Measurements from ENCODE around the gene FBXO48. TPM values are rescaled to one million over a fixed set of nuclear protein-coding genes. Genes with fewer than 3 reads are reported as not detected.

FBXO48 gene
- total RNA-seq, 2 experiments from 2014 or later = 0.44 to 0.50 TPM

GRCh38 chr2:68458981-68459380 lies 8.1 kb downstream of the FBXO48 start:
- Mint-ChIP-seq H3K9me3 (no peaks in the 10 kb centered on the region), H3K4me1 (ENCODE audit: low read depth) (peaks cover 6% of the 10 kb centered on the region), H3K27ac (no peak overlapping the region), H3K4me3 (no peak overlapping the region), H3K36me3 (ENCODE audit: low read depth) (peaks cover 4% of the 10 kb centered on the region), H3K27me3 (no peaks in the 10 kb centered on the region)
- no peaks in the 10 kb centered on the region for H3K4me1 ChIP-seq (ENCODE audit: insufficient read depth, low read length)
- TF ChIP-seq CTCF (IDR thresholded peaks at IDR 0.05) = no peak
- H3K9me3 ChIP-seq (ENCODE audit: control insufficient read depth in 1 of 2, insufficient read depth in 1 of 2, low read length in 2 of 2) = no peaks in the 10 kb centered on the region
- no peak for ATAC-seq (ENCODE audit: poor library complexity)
- no peak overlapping the region for H3K27ac ChIP-seq (ENCODE audit: low read depth in 1 of 2, low read length in 2 of 2)
- POLR2A ChIA-PET = interaction anchor here (0.9 to 1.3 kb wide), 2 partner anchors 8 to 17 kb away, joined by 3 to 4 read pairs; partner anchors contain the start of genes APLF and FBXO48
- no peak overlapping the region for H3K4me3 ChIP-seq (ENCODE audit: low read length)
- intact Hi-C loops (cut with DNase I, micrococcal nuclease) = no loop called here
- CTCF ChIA-PET = interaction anchor here (0.7 to 2.0 kb wide), 2 partner anchors 17 to 476 kb away, joined by 3 to 7 read pairs; no protein-coding TSS in a partner anchor
- DNase-seq = no peak
- H3K36me3 ChIP-seq (ENCODE audit: insufficient read depth, low read length) = no peaks in the 10 kb centered on the region
- H3K27me3 ChIP-seq (ENCODE audit: control insufficient read depth in 1 of 2, insufficient read depth in 2 of 2, low read length in 2 of 2) = no peaks in the 10 kb centered on the region

- DNase-seq (no peak), ATAC-seq (ENCODE audit: poor library complexity) (no peak)
- no peak overlapping the region for H3K27ac Mint-ChIP-seq
- H3K27me3 Mint-ChIP-seq = no peaks in the 10 kb centered on the region
- no peak overlapping the region for H3K27ac ChIP-seq (ENCODE audit: low read depth in 1 of 2, low read length in 2 of 2)
- H3K9me3 Mint-ChIP-seq = no peaks in the 10 kb centered on the region
- ChIA-PET POLR2A (interaction anchor here (0.7 to 1.1 kb wide), 2 partner anchors 67 to 484 kb away, joined by 3 to 4 read pairs; no protein-coding TSS in a partner anchor), CTCF (no interaction called here)
- no peak overlapping the region for H3K4me3 Mint-ChIP-seq
- no peak overlapping the region for H3K4me3 ChIP-seq (ENCODE audit: low read length)
- intact Hi-C loops (cut with DNase I, micrococcal nuclease) = no loop called here
- H3K36me3 ChIP-seq (ENCODE audit: insufficient read depth, low read length) = no peaks in the 10 kb centered on the region
- peaks cover 14% of the 10 kb centered on the region for H3K4me1 ChIP-seq (ENCODE audit: insufficient read depth, low read length)
- H3K36me3 Mint-ChIP-seq (ENCODE audit: low read depth) = peaks cover 4% of the 10 kb centered on the region
- peaks cover 21% of the 10 kb centered on the region for H3K4me1 Mint-ChIP-seq (ENCODE audit: low read depth)
- H3K27me3 ChIP-seq (ENCODE audit: control insufficient read depth in 1 of 2, insufficient read depth in 2 of 2, low read length in 2 of 2) = no peaks in the 10 kb centered on the region
- H3K9me3 ChIP-seq (ENCODE audit: control insufficient read depth in 1 of 2, insufficient read depth in 1 of 2, low read length in 2 of 2) = no peaks in the 10 kb centered on the region
- no peak for TF ChIP-seq CTCF (IDR thresholded peaks at IDR 0.05)
These were observed 10.9 kb downstream of the FBXO48 start for GRCh38 chr2:68456198-68456597.

GRCh38 chr2:68454719-68455118 lies 12.4 kb downstream of the FBXO48 start:
- intact Hi-C loops (cut with DNase I, micrococcal nuclease) = no loop called here
- Mint-ChIP-seq H3K27me3 (no peaks in the 10 kb centered on the region), H3K27ac (no peak overlapping the region), H3K9me3 (no peaks in the 10 kb centered on the region), H3K36me3 (ENCODE audit: low read depth) (no peaks in the 10 kb centered on the region), H3K4me3 (no peak overlapping the region), H3K4me1 (ENCODE audit: low read depth) (peaks cover 21% of the 10 kb centered on the region)
- Histone ChIP-seq H3K36me3 (ENCODE audit: insufficient read depth, low read length) (no peaks in the 10 kb centered on the region), H3K4me3 (ENCODE audit: low read length) (no peak overlapping the region), H3K27me3 (ENCODE audit: control insufficient read depth in 1 of 2, insufficient read depth in 2 of 2, low read length in 2 of 2) (no peaks in the 10 kb centered on the region), H3K4me1 (ENCODE audit: insufficient read depth, low read length) (peaks cover 14% of the 10 kb centered on the region), H3K27ac (ENCODE audit: low read depth in 1 of 2, low read length in 2 of 2) (no peak overlapping the region), H3K9me3 (ENCODE audit: control insufficient read depth in 1 of 2, insufficient read depth in 1 of 2, low read length in 2 of 2) (no peaks in the 10 kb centered on the region)
- ChIA-PET CTCF (no interaction called here), POLR2A (interaction anchor here (0.6 to 2.5 kb wide), 2 partner anchors 13 to 35 kb away, joined by 4 to 34 read pairs; partner anchors contain the start of genes APLF and FBXO48)
- ATAC-seq (ENCODE audit: poor library complexity) = no peak
- no peak for TF ChIP-seq CTCF (IDR thresholded peaks at IDR 0.05)
- no peak for DNase-seq

All from CD4-positive, alpha-beta T cell (primary cell).